OCI-LY3 (cell line): ENCODE results near the gene CRADD.

ENCODE experiments used
- H2AFZ ChIP-seq: fragments of 200-600, 300-600 bp; shearing (Covaris generic); 2 replicates; pipeline ENCODE4 v1.6.0; 2014; ENCODE audit warnings: antibody characterized with exemption, low read depth, low read length
- H3K27ac ChIP-seq: fragments of 200-600, 300-600 bp; sonication (generic); 2 replicates; pipeline ENCODE4 v1.5.1; 2014; ENCODE audit warnings: mild to moderate bottlenecking, low read length, moderate library complexity, mixed read lengths
- H3K27me3 ChIP-seq: fragments of 200-600, 300-600 bp; sonication (generic); 2 replicates; pipeline ENCODE4 v1.6.1; 2014; ENCODE audit warnings: low read depth, low read length, mixed read lengths
- H3K36me3 ChIP-seq: fragments of 200-600, 300-600 bp; sonication (generic); replicated peaks from 2 replicates; pipeline ENCODE3; 2014; ENCODE audit warnings: low read depth, low read length, mixed read lengths
- H3K4me1 ChIP-seq: fragments of 300-600, 200-600 bp; sonication (generic); 2 replicates; pipeline ENCODE4 v1.6.1; 2014; ENCODE audit warnings: low read length, mixed read lengths
- H3K4me2 ChIP-seq: fragments of 200-600, 300-600 bp; sonication (generic); 2 replicates; pipeline ENCODE4 v1.6.1; 2014; ENCODE audit warnings: low read length, mixed read lengths
- H3K4me3 ChIP-seq: fragments of 300-600, 200-600 bp; sonication (generic); 2 replicates; pipeline ENCODE4 v1.5.1; 2014; ENCODE audit warnings: antibody characterized with exemption, mild to moderate bottlenecking, low read length, moderate library complexity
- H3K79me2 ChIP-seq: fragments of 300-600, 200-600 bp; shearing (Covaris generic); 2 replicates; pipeline ENCODE4 v1.6.1; 2014; ENCODE audit warnings: mild to moderate bottlenecking, low read length, mixed read lengths
- H3K9ac ChIP-seq: fragments of 300-600, 200-600 bp; shearing (Covaris generic); 2 replicates; pipeline ENCODE4 v1.6.0; 2014; ENCODE audit warnings: mild to moderate bottlenecking, low read length, moderate library complexity
- H3K9me3 ChIP-seq: fragments of 200-600, 300-600 bp; shearing (Covaris generic); 2 replicates; pipeline ENCODE4 v1.6.1; 2014; ENCODE audit warnings: low read length, mixed read lengths; ENCODE audit not compliant: insufficient read depth
- H4K20me1 ChIP-seq: fragments of 200-600, 300-600 bp; sonication (generic); 2 replicates; pipeline ENCODE4 v1.6.1; 2016; ENCODE audit warnings: low read length, mixed read lengths; ENCODE audit not compliant: insufficient read depth
- EZH2phosphoT487 ChIP-seq: fragments of 200-600 bp; shearing (Covaris generic); IDR thresholded peaks from 2 replicates; pipeline ENCODE4 v1.6.1; 2018; ENCODE audit warnings: antibody characterized with exemption, mixed run types, low read depth
- TF ChIP-seq, protein P1 (sequence below): fragments of 200-600, 300-600 bp; sonication (generic); IDR thresholded peaks from 2 replicates; pipeline ENCODE4 v1.5.1; 2014; ENCODE audit warnings: antibody characterized with exemption, low read length, low read depth

Gene CRADD

GRCh38 chr12:93706824-93707223, 29.6 kb downstream of the CRADD start:
- no peak overlapping the region for H3K9ac ChIP-seq
- H4K20me1 ChIP-seq, result no peaks in the 10 kb centered on the region
- no peak overlapping the region for H3K4me2 ChIP-seq
- no peak overlapping the region for H2AFZ ChIP-seq
- peaks cover 7% of the 10 kb centered on the region; the same call in 1 of the 2 replicates for H3K9me3 ChIP-seq
- no peaks in the 10 kb centered on the region for H3K79me2 ChIP-seq
- peaks cover 6% of the 10 kb centered on the region for H3K36me3 ChIP-seq
- peaks cover 47% of the 10 kb centered on the region for H3K4me1 ChIP-seq
- H3K27me3 ChIP-seq, result no peaks in the 10 kb centered on the region
- TF ChIP-seq, protein P1, sequence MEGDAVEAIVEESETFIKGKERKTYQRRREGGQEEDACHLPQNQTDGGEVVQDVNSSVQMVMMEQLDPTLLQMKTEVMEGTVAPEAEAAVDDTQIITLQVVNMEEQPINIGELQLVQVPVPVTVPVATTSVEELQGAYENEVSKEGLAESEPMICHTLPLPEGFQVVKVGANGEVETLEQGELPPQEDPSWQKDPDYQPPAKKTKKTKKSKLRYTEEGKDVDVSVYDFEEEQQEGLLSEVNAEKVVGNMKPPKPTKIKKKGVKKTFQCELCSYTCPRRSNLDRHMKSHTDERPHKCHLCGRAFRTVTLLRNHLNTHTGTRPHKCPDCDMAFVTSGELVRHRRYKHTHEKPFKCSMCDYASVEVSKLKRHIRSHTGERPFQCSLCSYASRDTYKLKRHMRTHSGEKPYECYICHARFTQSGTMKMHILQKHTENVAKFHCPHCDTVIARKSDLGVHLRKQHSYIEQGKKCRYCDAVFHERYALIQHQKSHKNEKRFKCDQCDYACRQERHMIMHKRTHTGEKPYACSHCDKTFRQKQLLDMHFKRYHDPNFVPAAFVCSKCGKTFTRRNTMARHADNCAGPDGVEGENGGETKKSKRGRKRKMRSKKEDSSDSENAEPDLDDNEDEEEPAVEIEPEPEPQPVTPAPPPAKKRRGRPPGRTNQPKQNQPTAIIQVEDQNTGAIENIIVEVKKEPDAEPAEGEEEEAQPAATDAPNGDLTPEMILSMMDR, result no peak
- TF ChIP-seq EZH2phosphoT487, result no peak
- H3K27ac ChIP-seq, result no peak overlapping the region
- no peak overlapping the region for H3K4me3 ChIP-seq

GRCh38 chr12:93707836-93708235, 30.7 kb downstream of the CRADD start:
- Histone ChIP-seq H3K27me3 (no peaks in the 10 kb centered on the region), H3K4me3 (no peak overlapping the region), H4K20me1 (no peaks in the 10 kb centered on the region), H3K36me3 (peaks cover 6% of the 10 kb centered on the region), H3K4me1 (peaks cover 37% of the 10 kb centered on the region), H3K9me3 (peaks cover 7% of the 10 kb centered on the region; the same call in 1 of the 2 replicates), H3K27ac (no peak overlapping the region), H3K79me2 (no peaks in the 10 kb centered on the region), H3K9ac (no peak overlapping the region), H2AFZ (no peak overlapping the region), H3K4me2 (no peak overlapping the region)
- TF ChIP-seq EZH2phosphoT487, result no peak
- TF ChIP-seq, protein P1, result no peak

DNA sequence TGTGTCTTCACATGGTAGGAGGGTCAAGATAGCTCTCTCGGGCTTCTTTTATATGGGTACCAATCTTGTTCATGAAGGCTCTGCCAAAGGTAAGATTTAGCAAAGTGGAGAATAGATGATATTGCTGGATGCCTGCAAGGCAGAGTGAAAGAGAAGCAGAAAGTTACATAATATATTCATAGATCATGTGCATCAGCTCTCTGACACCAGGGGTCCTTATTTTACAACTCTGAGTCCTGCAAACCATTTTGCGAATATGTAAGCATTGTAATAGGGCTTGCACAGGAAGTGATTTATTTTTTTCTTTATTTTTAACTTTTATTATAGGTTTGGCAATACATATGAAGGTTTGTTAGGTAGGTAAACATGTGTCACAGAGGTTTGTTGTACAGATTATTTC, 31.8 kb downstream of the CRADD start:
- Histone ChIP-seq H3K36me3 (peaks cover 6% of the 10 kb centered on the region), H4K20me1 (no peaks in the 10 kb centered on the region), H3K4me1 (peaks cover 26% of the 10 kb centered on the region), H3K27ac (no peak overlapping the region), H3K9me3 (peaks cover 7% of the 10 kb centered on the region; the same call in 1 of the 2 replicates), H3K4me3 (no peak overlapping the region), H3K27me3 (no peaks in the 10 kb centered on the region), H3K9ac (no peak overlapping the region), H3K4me2 (no peak overlapping the region), H3K79me2 (no peaks in the 10 kb centered on the region), H2AFZ (no peak overlapping the region)
- TF ChIP-seq, protein P1, result no peak
- no peak for TF ChIP-seq EZH2phosphoT487

- no peaks in the 10 kb centered on the region for H3K79me2 ChIP-seq
- TF ChIP-seq, protein P1, result no peak
- no peak for TF ChIP-seq EZH2phosphoT487
- peaks cover 7% of the 10 kb centered on the region; the same call in 1 of the 2 replicates for H3K9me3 ChIP-seq
- no peak overlapping the region for H3K27ac ChIP-seq
- H3K4me2 ChIP-seq, result no peak overlapping the region
- H3K4me3 ChIP-seq, result no peak overlapping the region
- peaks cover 6% of the 10 kb centered on the region for H3K36me3 ChIP-seq
- H2AFZ ChIP-seq, result no peak overlapping the region
- H3K27me3 ChIP-seq, result no peaks in the 10 kb centered on the region
- no peaks in the 10 kb centered on the region for H4K20me1 ChIP-seq
- peaks cover 21% of the 10 kb centered on the region for H3K4me1 ChIP-seq
- no peak overlapping the region for H3K9ac ChIP-seq
Measured at GRCh38 chr12:93709386-93709785, 32.2 kb downstream of the CRADD start.
